Ishikawa (cell line): ENCODE results near the gene C1QTNF9B.

Experiments
- CREB1 ChIP-seq: IDR thresholded peaks from 2 replicates; pipeline ENCODE4 v1.6.1; 2012; ENCODE audit warnings: low read depth
- EGR1 ChIP-seq: IDR thresholded peaks from 2 replicates; pipeline ENCODE4 v1.6.1; 2012
- EP300 ChIP-seq: IDR thresholded peaks from 2 replicates; pipeline ENCODE4 v1.6.1; 2012; ENCODE audit warnings: borderline replicate concordance
- YY1 ChIP-seq: IDR thresholded peaks from 2 replicates; pipeline ENCODE4 v1.6.1; 2012; ENCODE audit warnings: low read depth
- TF ChIP-seq, protein P1 (sequence below): IDR thresholded peaks from 2 replicates; pipeline ENCODE4 v1.6.1; 2012

DNA sequence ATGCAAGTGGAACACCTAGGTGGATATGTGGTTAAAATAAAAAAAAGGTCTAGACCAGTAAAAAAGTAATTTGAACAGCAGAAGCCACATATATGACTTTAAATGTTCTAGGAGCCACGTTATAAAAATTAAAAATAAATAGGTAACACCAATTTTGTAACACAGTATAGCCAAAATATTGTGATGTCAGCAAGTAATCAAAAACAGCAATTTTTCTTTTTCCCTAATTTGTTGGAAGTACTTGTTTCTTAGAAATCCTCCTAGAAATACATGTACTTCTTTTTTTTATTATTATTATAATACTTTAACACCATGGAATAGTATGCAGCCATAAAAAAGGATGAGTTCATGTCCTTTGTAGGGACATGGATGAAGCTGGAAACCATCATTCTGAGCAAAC lies 25.7 kb upstream of the C1QTNF9B start:
- TF ChIP-seq, protein P1, sequence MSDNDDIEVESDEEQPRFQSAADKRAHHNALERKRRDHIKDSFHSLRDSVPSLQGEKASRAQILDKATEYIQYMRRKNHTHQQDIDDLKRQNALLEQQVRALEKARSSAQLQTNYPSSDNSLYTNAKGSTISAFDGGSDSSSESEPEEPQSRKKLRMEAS = no peak
- TF ChIP-seq YY1 (no peak), CREB1 (no peak), EP300 (no peak), EGR1 (no peak)
